ENCODE results near the gene BOD1L1. TPM values are rescaled to one million over a fixed set of nuclear protein-coding genes. Genes with fewer than 3 reads are reported as not detected.
A peak's percentile ranks its signal among the peaks of the same experiment; 100 is the strongest.

BOD1L1 gene
- total RNA-seq, 1 donor, result 38.0 TPM

- TF ChIP-seq CTCF (IDR thresholded peaks at IDR 0.05; ENCODE audit: insufficient read depth, low read length), result no peak
- no peak for DNase-seq (ENCODE audit: low read depth)
Observed at GRCh38 chr4:13543839-13544605, 83.5 kb downstream of the BOD1L1 start, which contains the start of gene NKX3-2. Gene NKX3-2, minus strand, starts transcription at chr4:13544508. Its CDS starts 94 bp downstream, at chr4:13544414.

GRCh38 chr4:13543032-13543838 lies 84.3 kb downstream of the BOD1L1 start:
- no peak for DNase-seq (ENCODE audit: low read depth)
- H3K4me3 ChIP-seq (ENCODE audit: low read depth, low read length), result peak overlapping the region; percentile 71
- no peak for TF ChIP-seq CTCF (IDR thresholded peaks at IDR 0.05; ENCODE audit: insufficient read depth, low read length)

More at GRCh38 chr4:13543839-13544605, 83.5 kb downstream of the BOD1L1 start, which contains the start of gene NKX3-2:
- H3K4me3 ChIP-seq (ENCODE audit: low read depth, low read length), result peak within 1 kb of the TSS; percentile 71

GRCh38 chr4:13542577-13543031 lies 84.9 kb downstream of the BOD1L1 start:
- TF ChIP-seq CTCF (IDR thresholded peaks at IDR 0.05; ENCODE audit: insufficient read depth, low read length), result no peak
- H3K4me3 ChIP-seq (ENCODE audit: low read depth, low read length), result no peak overlapping the region

GRCh38 chr4:13541720-13542576 lies 85.6 kb downstream of the BOD1L1 start:
- TF ChIP-seq CTCF (IDR thresholded peaks at IDR 0.05; ENCODE audit: insufficient read depth, low read length), result peak; percentile 9
- DNase-seq (ENCODE audit: low read depth), result no peak
- H3K4me3 ChIP-seq (ENCODE audit: low read depth, low read length), result no peak overlapping the region

More at GRCh38 chr4:13542577-13543031, 84.9 kb downstream of the BOD1L1 start:
- no peak for DNase-seq (ENCODE audit: low read depth)

- no peak for DNase-seq (ENCODE audit: low read depth)
- no peak overlapping the region for H3K4me3 ChIP-seq (ENCODE audit: low read depth, low read length)
- no peak for TF ChIP-seq CTCF (IDR thresholded peaks at IDR 0.05; ENCODE audit: insufficient read depth, low read length)
Observed at GRCh38 chr4:13541176-13541604, 86.3 kb downstream of the BOD1L1 start.
